Tibial nerve (tissue), 4 donors: ENCODE data around the gene CHRDL2.

Experiments
- EP300 ChIP-seq, 2 donors: sonication (generic); formaldehyde crosslinking; IDR thresholded peaks; one replicate each; pipeline ENCODE4 v1.6.1; 2017; ENCODE audit warnings: antibody characterized with exemption in 2 of 2, mild to moderate bottlenecking in 1 of 2
- POLR2A ChIP-seq, 2 donors: fragments of 450-650 bp; IDR thresholded peaks; one replicate each; pipeline ENCODE4 v1.6.1; 2017; ENCODE audit warnings: antibody characterized with exemption in 2 of 2, mild to moderate bottlenecking in 2 of 2, moderate library complexity in 2 of 2
- TF ChIP-seq, protein P1 (sequence below), 5 experiments: fragments of 200-600 bp in 3 of 5; fragments of 450-650 bp in 2 of 5; sonication (generic) in 3 of 5; IDR thresholded peaks; one replicate each; pipeline ENCODE4 v1.5.1; 2016 to 2019; ENCODE audit warnings: antibody characterized with exemption in 5 of 5, mild to moderate bottlenecking in 3 of 5, moderate library complexity in 2 of 5

DNA sequence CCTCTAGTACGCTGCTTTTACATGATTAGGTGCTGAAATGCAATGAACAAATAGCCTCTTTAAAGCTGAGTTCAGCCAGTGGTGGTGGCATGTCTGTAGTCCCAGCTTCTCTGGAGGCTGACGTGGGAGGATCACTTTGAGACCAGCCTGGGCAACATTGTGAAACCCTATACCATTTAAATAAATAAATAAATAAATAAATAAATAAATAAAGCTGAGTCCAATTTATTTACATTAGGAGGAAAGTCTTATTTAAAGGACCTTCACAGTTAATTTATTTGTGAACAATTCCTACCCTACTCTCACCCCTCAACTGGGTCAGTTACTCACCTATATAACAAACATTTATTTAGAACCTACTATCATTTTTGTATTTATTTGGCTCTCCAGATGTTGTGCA is 4.8 kb upstream of the CHRDL2 start:
- TF ChIP-seq, protein P1, sequence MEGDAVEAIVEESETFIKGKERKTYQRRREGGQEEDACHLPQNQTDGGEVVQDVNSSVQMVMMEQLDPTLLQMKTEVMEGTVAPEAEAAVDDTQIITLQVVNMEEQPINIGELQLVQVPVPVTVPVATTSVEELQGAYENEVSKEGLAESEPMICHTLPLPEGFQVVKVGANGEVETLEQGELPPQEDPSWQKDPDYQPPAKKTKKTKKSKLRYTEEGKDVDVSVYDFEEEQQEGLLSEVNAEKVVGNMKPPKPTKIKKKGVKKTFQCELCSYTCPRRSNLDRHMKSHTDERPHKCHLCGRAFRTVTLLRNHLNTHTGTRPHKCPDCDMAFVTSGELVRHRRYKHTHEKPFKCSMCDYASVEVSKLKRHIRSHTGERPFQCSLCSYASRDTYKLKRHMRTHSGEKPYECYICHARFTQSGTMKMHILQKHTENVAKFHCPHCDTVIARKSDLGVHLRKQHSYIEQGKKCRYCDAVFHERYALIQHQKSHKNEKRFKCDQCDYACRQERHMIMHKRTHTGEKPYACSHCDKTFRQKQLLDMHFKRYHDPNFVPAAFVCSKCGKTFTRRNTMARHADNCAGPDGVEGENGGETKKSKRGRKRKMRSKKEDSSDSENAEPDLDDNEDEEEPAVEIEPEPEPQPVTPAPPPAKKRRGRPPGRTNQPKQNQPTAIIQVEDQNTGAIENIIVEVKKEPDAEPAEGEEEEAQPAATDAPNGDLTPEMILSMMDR (IDR thresholded peaks at IDR 0.05): no peak
- no peak for TF ChIP-seq EP300 (IDR thresholded peaks at IDR 0.05)
- TF ChIP-seq POLR2A (IDR thresholded peaks at IDR 0.05): no peak
